DND-41 (cell line): ENCODE measurements around the gene AHSP.

Experiments
- CTCF ChIP-seq: IDR thresholded peaks from 2 replicates; pipeline ENCODE4 v1.5.1; 2012; ENCODE audit warnings: borderline replicate concordance, low read length, moderate library complexity, mild to moderate bottlenecking; ENCODE audit not compliant: poor library complexity, severe bottlenecking; ENCODE audit errors: extremely low read depth
- EZH2 ChIP-seq: IDR thresholded peaks from 3 replicates; pipeline ENCODE4 v1.6.1; 2012; ENCODE audit warnings: borderline replicate concordance, low read depth, mild to moderate bottlenecking, moderate library complexity, low read length, inconsistent platforms; ENCODE audit not compliant: severe bottlenecking

- TF ChIP-seq CTCF, result no peak
- no peak for TF ChIP-seq EZH2
Measured at GRCh38 chr16:31489298-31489564, 38.5 kb upstream of the AHSP start.
